HG03095 (cell line): ENCODE measurements around the gene FOXC2.
"Not testable (repeated sequence)": the region's sequence is repeated elsewhere in the genome, so short reads cannot be mapped to it uniquely, and the experiment has no call there.

Source experiments
- ATAC-seq: cut with Tn5 transposase; IDR thresholded peaks from one replicate; pipeline ENCODE4 v1.9.1; 2021; ENCODE audit warnings: moderate library complexity; ENCODE audit not compliant: unreplicated experiment

FOXC2 gene

DNA sequence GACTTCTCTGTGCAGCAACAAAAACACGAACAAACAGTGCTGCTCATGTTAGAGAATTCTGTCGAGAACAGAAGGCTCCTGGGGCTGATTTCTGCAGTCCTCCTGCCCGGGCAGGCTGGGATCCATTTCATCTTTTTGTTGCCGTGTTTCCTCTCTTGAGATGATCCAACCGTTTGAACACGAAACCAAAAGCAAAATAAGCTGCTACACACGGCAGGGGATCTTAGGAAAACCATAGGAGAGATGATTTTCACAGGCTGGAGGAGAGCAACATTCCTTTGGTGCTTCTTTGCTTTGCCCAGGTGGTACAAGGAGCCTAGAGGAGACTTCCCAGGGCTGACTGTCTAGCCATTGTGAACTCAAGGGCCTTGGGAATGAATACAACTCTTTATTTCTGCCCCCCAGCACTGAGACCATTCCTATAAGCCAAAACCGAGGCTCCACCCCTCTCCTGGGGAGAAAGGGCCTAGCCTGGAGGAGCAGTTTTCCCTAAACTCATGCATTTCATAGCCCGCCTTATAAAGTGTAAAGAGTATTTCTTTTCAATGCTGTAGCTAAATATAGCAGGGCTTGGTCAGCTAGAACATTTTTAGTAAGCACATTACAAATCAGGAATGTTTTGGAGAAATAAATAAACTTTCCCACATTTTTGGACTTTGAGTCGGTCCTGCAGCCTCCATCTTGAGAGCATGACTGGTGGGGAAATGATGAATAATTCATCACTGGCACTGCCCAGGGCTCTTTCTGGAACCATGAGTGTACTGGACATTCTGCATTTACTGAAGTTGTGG lies 19.4 kb downstream of the FOXC2 start:
- ATAC-seq, result no peak

DNA sequence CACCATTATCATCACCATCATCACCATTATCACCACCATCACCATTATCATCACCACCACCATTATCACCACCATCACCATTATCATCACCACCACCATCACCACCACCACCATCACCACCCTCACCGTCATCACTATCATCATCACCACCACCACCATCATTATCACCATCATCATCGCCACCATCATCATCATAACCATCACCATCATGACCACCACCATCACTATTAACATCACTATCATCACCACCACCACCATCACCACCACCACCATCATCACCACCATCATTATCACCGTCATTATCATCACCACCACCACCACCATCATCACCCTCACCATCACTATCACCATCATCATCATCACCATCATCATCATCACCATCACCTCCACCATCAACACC lies 20.9 kb downstream of the FOXC2 start:
- ATAC-seq, result no peak

DNA sequence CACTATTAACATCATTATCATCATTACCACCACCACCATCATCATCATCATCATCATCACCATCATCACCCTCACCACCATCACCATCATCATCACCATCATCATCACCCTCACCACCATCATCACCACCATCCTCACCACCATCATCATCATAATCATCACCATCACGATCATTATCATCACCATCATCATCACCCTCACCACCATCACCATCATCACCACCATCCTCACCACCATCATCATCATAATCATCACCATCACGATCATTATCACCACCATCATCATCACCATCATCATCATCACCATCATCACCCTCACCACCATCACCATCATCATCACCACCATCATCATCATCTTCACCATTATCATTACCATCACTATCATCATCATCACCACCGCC lies 21.3 kb downstream of the FOXC2 start:
- ATAC-seq, result not testable (repeated sequence)

DNA sequence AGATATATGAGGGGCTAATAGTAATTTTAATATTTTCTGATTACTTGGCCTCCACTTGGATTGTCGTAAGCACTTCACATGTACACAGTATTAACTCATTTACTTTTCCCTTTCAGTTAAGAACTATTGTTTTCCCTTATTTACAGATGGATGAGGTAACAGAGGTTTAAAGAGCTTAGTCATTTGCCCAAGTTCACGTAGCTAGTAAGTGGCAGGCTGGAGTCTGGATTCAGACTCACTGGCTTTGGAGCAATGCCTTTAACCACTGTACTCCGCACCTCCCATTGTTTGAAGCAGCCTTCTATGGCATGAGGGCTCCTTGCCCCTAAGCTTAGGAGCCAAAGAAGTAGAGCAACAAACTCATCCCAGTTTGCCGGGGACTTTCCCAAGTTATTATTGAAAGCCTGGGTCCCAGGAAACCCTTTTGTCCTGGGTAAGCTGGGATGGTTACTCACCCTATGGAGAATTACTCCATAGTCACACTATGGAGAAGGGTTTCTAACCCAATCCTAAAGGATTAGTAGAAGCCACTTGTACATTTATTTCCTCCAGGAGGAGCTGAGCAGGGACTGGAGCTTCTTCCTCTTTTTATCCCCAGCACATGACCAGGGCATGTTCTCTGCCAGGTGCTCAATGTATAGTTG lies 24.0 kb downstream of the FOXC2 start:
- ATAC-seq, result no peak

GRCh38 chr16:86591270-86591669 lies 24.6 kb downstream of the FOXC2 start:
- no peak for ATAC-seq

- no peak for ATAC-seq
Observed at GRCh38 chr16:86593913-86594620, 27.4 kb downstream of the FOXC2 start.

DNA sequence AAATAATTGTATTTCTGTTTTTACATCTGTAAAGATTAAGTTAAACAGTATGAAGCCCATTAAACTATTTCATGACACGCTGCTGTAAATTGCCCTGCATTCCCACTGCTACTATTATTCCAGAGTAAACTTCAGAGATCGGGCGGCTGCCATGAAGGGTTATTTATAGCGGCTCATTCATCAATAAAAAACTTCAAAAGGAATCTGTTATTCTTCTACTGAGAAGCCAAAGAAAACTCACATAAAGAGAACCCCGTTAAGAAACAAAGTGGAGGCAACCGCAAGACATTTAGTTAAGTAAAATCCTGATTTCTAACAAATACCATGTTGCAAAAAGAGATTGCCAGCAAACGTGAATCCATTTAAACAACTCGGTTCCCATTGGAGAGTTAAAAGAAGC lies 28.1 kb downstream of the FOXC2 start:
- no peak for ATAC-seq

- ATAC-seq, result no peak
Observed at GRCh38 chr16:86595983-86596605, 29.5 kb downstream of the FOXC2 start.

GRCh38 chr16:86597126-86597879 lies 30.7 kb downstream of the FOXC2 start:
- ATAC-seq, result no peak

- ATAC-seq, result no peak
Observed at GRCh38 chr16:86597880-86598606, 31.4 kb downstream of the FOXC2 start.

DNA sequence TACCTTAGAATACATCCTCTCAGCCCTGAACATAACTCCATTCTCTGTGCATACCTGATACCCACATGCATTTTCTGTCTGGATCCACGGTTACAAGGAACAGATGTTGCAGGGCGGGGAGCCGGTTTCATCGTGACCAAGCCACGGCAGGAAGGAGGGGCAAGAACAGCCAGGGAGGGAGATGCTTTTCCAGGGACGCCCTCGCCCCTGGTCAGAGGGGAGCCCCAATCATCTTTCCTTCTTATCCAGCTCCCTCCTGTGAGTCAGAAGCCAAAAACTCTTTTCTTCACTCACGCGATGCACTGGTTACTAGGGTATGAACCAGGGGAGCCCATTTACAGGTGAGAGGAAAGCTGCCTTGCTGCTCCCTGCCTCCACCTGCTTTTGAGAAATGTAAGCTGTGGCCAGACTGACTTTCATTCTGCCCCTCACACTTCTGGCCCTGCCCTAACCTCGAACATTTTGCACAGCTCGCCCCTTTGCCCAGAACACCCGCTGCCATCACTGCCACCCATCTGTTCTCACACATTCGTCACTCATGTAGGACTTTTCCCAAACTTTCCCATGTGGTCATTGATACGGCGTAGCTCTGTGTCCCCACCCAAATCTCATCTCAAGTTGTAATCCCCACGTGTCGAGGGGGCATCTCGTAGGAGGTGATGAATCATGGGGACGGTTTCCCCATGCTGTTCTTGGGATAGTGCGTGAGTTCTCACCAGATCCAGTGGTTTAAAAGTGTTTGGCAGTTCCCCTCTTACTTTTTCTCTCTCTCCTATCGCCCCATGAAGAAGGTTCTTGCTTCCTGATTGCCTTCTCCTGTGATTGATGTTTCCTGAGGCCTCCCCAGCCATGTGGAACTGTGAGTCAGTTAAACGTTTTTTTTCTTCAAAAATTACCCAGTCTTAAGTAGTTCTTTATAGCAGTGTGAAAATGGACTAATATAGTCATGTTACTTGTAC lies 32.3 kb downstream of the FOXC2 start:
- no peak for ATAC-seq

GRCh38 chr16:86601356-86601755 lies 34.7 kb downstream of the FOXC2 start:
- no peak for ATAC-seq

GRCh38 chr16:86602521-86602920 lies 35.9 kb downstream of the FOXC2 start:
- no peak for ATAC-seq

GRCh38 chr16:86604436-86605193 lies 38.0 kb downstream of the FOXC2 start:
- no peak for ATAC-seq

DNA sequence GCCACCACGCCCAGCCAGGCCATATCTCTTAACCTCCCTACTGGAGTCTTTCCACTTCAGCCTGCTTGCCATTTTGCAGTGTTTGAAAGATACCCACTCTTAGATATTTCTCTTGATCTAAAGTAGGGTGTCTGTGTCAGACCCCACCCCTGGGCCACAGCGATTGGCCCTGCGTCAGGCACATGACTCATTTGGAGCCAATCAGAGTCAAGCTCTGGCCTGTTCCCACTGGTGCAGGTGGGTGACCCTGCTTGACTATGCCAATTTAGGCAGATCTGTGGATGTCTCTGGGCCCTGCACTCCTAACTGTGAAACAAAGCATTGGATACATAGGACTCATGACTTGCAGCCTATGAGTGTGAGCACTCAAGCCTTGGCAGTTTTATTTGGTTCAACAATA lies 39.3 kb downstream of the FOXC2 start:
- ATAC-seq, result no peak

DNA sequence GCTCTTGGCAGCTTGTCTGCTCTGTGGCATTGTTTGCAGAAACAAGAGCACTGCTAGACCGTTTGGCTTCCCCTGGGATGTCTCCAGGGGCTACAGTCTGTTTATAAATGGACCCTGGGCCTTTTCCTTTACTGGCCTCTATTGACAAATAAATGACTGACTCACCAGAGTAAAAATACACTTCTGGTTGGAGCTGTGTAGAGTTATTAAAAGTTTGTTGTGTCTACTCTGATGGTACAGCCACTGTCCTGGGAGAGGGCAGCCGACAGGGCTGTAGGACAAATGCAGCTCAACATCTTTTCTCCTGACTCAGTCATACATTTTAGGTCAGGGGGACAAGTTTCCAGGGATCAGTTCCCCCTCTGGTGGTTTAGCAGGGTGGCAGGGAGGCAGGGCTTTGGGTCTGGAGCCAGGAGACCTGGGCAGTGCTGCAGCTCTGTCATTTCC lies 41.7 kb downstream of the FOXC2 start:
- ATAC-seq, result no peak

- ATAC-seq, result no peak
Observed at GRCh38 chr16:86609115-86609514, 42.5 kb downstream of the FOXC2 start.

DNA sequence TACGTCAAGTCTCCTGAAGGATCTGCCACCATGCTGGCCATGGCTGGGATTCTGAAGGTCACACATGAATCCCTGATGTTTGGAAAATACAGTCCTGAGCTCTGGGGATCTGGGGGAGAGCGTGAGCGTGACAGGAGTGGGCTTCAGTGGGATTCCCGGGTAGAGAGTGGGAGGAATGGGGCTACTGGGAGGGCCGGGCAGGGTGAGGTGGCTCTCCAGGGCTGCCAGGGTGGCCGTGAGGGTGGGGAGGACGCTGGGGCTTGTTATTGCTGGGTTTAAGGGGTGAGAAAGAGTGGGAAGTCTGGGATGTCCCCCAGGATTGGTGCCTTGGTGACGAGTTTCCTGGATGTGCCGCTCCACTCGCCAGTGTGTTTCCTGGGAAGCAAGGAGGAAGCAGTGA lies 43.0 kb downstream of the FOXC2 start:
- no peak for ATAC-seq
